HepG2 (cell line): Measurements from ENCODE around the gene SCAMP3. TPM values are rescaled to one million over a fixed set of nuclear protein-coding genes. Genes with fewer than 3 reads are reported as not detected.
A peak's percentile ranks its signal among the peaks of the same experiment; 100 is the strongest.

Source experiments
- ATF2 ChIP-seq: sonication (generic); formaldehyde crosslinking; IDR thresholded peaks from 2 replicates; pipeline ENCODE4 v1.4.0; 2020; ENCODE audit warnings: missing genetic modification reagents
- CCDC6 ChIP-seq: sonication (generic); formaldehyde crosslinking; IDR thresholded peaks from 2 replicates; pipeline ENCODE4 v1.8.1; 2022; ENCODE audit warnings: mild to moderate bottlenecking, missing genetic modification reagents, moderate library complexity
- E2F1 ChIP-seq: sonication (generic); formaldehyde crosslinking; IDR thresholded peaks from 2 replicates; pipeline ENCODE4 v1.5.0; 2020; ENCODE audit warnings: missing genetic modification reagents
- EEA1 ChIP-seq: sonication (generic); formaldehyde crosslinking; IDR thresholded peaks from 2 replicates; pipeline ENCODE4 v1.5.1; 2020; ENCODE audit warnings: mild to moderate bottlenecking, missing genetic modification reagents, borderline replicate concordance
- ELF1 ChIP-seq: sonication (generic); formaldehyde crosslinking; IDR thresholded peaks from 2 replicates; pipeline ENCODE4 v1.4.0; 2020; ENCODE audit warnings: missing genetic modification reagents
- HMGXB4 ChIP-seq, 2 experiments: sonication (generic) in 1 of 2; formaldehyde crosslinking in 1 of 2; IDR thresholded peaks; 2 replicates each; pipeline versions ENCODE4 v1.4.0 to v1.6.1; 2018 to 2020; ENCODE audit warnings: missing genetic modification reagents in 2 of 2, borderline replicate concordance in 1 of 2, low read depth in 1 of 2, mild to moderate bottlenecking in 1 of 2, missing biosample characterization in 1 of 2
- IRF9 ChIP-seq: sonication (generic); formaldehyde crosslinking; IDR thresholded peaks from 2 replicates; pipeline ENCODE4 v1.8.0; 2022; ENCODE audit warnings: missing genetic modification reagents, mild to moderate bottlenecking, borderline replicate concordance
- ISL2 ChIP-seq: sonication (generic); formaldehyde crosslinking; IDR thresholded peaks from 2 replicates; pipeline ENCODE4 v1.5.0; 2020; ENCODE audit warnings: missing genetic modification reagents
- NCOA5 ChIP-seq: sonication (generic); formaldehyde crosslinking; IDR thresholded peaks from 2 replicates; pipeline ENCODE4 v1.4.0; 2020; ENCODE audit warnings: missing genetic modification reagents
- RBFOX2 ChIP-seq: fragments of 200-400 bp; formaldehyde crosslinking; IDR thresholded peaks from 2 replicates; pipeline ENCODE4 v1.6.1; 2017; ENCODE audit warnings: low read depth, mild to moderate bottlenecking, low read length
- TOPORS ChIP-seq: sonication (generic); formaldehyde crosslinking; IDR thresholded peaks from 2 replicates; pipeline ENCODE4 v1.8.0; 2023; ENCODE audit warnings: mild to moderate bottlenecking, missing genetic modification reagents
- ZBED4 ChIP-seq: sonication (generic); formaldehyde crosslinking; IDR thresholded peaks from 2 replicates; pipeline ENCODE4 v1.4.0; 2020; ENCODE audit warnings: missing genetic modification reagents, borderline replicate concordance
- ZMYM4 ChIP-seq: sonication (generic); formaldehyde crosslinking; IDR thresholded peaks from 2 replicates; pipeline ENCODE4 v1.8.1; 2023; ENCODE audit warnings: mild to moderate bottlenecking, missing genetic modification reagents
- ZNF460 ChIP-seq: sonication (generic); formaldehyde crosslinking; IDR thresholded peaks from 2 replicates; pipeline ENCODE4 v1.5.1; 2020; ENCODE audit warnings: missing genetic modification reagents, mild to moderate bottlenecking, borderline replicate concordance
- ZNF558 ChIP-seq: sonication (generic); formaldehyde crosslinking; IDR thresholded peaks from 2 replicates; pipeline ENCODE4 v1.9.0; 2022; ENCODE audit warnings: mild to moderate bottlenecking, missing genetic modification reagents, borderline replicate concordance
- ZNF746 ChIP-seq: sonication (generic); formaldehyde crosslinking; IDR thresholded peaks from 2 replicates; pipeline ENCODE4 v1.8.0; 2022; ENCODE audit warnings: mild to moderate bottlenecking, missing genetic modification reagents
- ZNF788 ChIP-seq: sonication (generic); formaldehyde crosslinking; IDR thresholded peaks from 2 replicates; pipeline ENCODE4 v1.5.0; 2020; ENCODE audit warnings: mild to moderate bottlenecking, missing genetic modification reagents, borderline replicate concordance
- ZSCAN29 ChIP-seq: sonication (generic); formaldehyde crosslinking; conservative IDR thresholded peaks from 2 replicates; pipeline ENCODE4 v1.4.0; 2020; ENCODE audit warnings: mild to moderate bottlenecking, missing genetic modification reagents
- polyA plus RNA-seq, 8 experiments: library from polyadenylated mRNA; depleted of rRNA in 3 of 8; stranded (reverse) in 7 of 8; unstranded in 1 of 8; fragments of >200 nt; fragmentation: Illumina TruSeq in 4 of 8; extraction: Trizol in 4 of 8; gene quantifications; 2 replicates each; pipeline versions ENCODE4 v1.2.1 to v1.2.3, GENCODE V29; 2011 to 2016; ENCODE audit warnings: low read depth in 4 of 8, missing spikeins in 1 of 8, mixed read lengths in 1 of 8; ENCODE audit not compliant: insufficient read depth in 1 of 8
- total RNA-seq, 5 experiments: library from RNA; depleted of rRNA; stranded (reverse); fragments of >200 nt; fragmentation: Illumina TruSeq; extraction: Trizol; gene quantifications; 2 replicates each; pipeline ENCODE4 v1.2.3, GENCODE V29; 2016; ENCODE audit warnings: low read depth in 1 of 5

Gene SCAMP3
- total and polyA plus RNA-seq, 2 of the 13 experiments (the other 11 are each of a cell fraction or from before 2014, with no cell fraction given) = 46.8 to 83.3 TPM

- TF ChIP-seq ZNF460 (CRISPR knock-in tag) = no peak
- TF ChIP-seq ZNF746 (CRISPR knock-in tag) = peak; percentile 20; the same call in 1 of the 2 replicates
- TF ChIP-seq ZNF788 (CRISPR knock-in tag) = 0 out of 2 replicates have a peak, but pooled peaks have one; percentile 15
- TF ChIP-seq IRF9 (CRISPR knock-in tag) = peak; percentile 89; the same call in 1 of the 2 replicates
- peak; percentile 77; the same call in 1 of the 2 replicates for TF ChIP-seq ZNF558 (CRISPR knock-in tag)
- TF ChIP-seq TOPORS (CRISPR knock-in tag) = no peak; the same call in 1 of the 2 replicates
- TF ChIP-seq ZMYM4 (CRISPR knock-in tag) = peak; percentile 63
- TF ChIP-seq NCOA5 (CRISPR knock-in tag) = no peak
- peak; percentile 43; the same call in 1 of the 2 replicates for TF ChIP-seq ELF1 (CRISPR knock-in tag)
- TF ChIP-seq RBFOX2 = peak; percentile 58
- TF ChIP-seq E2F1 (CRISPR knock-in tag) = peak; percentile 88
- 0 out of 2 replicates have a peak, but pooled peaks have one; percentile 71 for TF ChIP-seq ZSCAN29 (CRISPR knock-in tag)
- TF ChIP-seq ATF2 = 0 out of 2 replicates have a peak, but pooled peaks have one; percentile 21
- TF ChIP-seq CCDC6 (CRISPR knock-in tag) = peak; percentile 89
- TF ChIP-seq ISL2 (CRISPR knock-in tag) = no peak
- no peak for TF ChIP-seq EEA1 (CRISPR knock-in tag)
- TF ChIP-seq ZBED4 = peak; percentile 69
- peak; percentile 44 to 84 for TF ChIP-seq HMGXB4 (CRISPR knock-in tag; IDR thresholded peaks at IDR 0.05; ENCODE audit: borderline replicate concordance in 1 of 2, low read depth in 1 of 2)
These were observed 15.1 kb upstream of the SCAMP3 start, which contains the start of gene HCN3 (continued) for GRCh38 chr1:155277070-155277901.
